HepG2 (cell line): ENCODE data around the gene CCND1. TPM values are rescaled to one million over a fixed set of nuclear protein-coding genes. Genes with fewer than 3 reads are reported as not detected.

Experiments used
- ARID2 ChIP-seq: sonication (generic); formaldehyde crosslinking; IDR thresholded peaks from 2 replicates; pipeline ENCODE4 v1.8.1; 2022; ENCODE audit warnings: mild to moderate bottlenecking, missing genetic modification reagents, borderline replicate concordance
- CBX5 ChIP-seq: sonication (generic); formaldehyde crosslinking; IDR thresholded peaks from 2 replicates; pipeline ENCODE4 v1.4.0; 2020; ENCODE audit warnings: missing genetic modification reagents, borderline replicate concordance
- CC2D1A ChIP-seq: sonication (generic); formaldehyde crosslinking; IDR thresholded peaks from 2 replicates; pipeline ENCODE4 v1.8.1; 2023; ENCODE audit warnings: mild to moderate bottlenecking, missing genetic modification reagents
- CCDC6 ChIP-seq: sonication (generic); formaldehyde crosslinking; IDR thresholded peaks from 2 replicates; pipeline ENCODE4 v1.8.1; 2022; ENCODE audit warnings: mild to moderate bottlenecking, missing genetic modification reagents, moderate library complexity
- EHMT2 ChIP-seq: fragments of 200-600 bp; sonication (generic); IDR thresholded peaks from 2 replicates; pipeline ENCODE4 v1.7.0; 2017; ENCODE audit warnings: antibody characterized with exemption, low read depth, low read length, borderline replicate concordance
- ELF1 ChIP-seq: sonication (generic); formaldehyde crosslinking; IDR thresholded peaks from 2 replicates; pipeline ENCODE4 v1.4.0; 2020; ENCODE audit warnings: missing genetic modification reagents
- GTF3A ChIP-seq: sonication (generic); formaldehyde crosslinking; conservative IDR thresholded peaks from 2 replicates; pipeline ENCODE4 v1.4.0; 2020; ENCODE audit warnings: mild to moderate bottlenecking, missing genetic modification reagents
- JUND ChIP-seq: sonication (generic); formaldehyde crosslinking; IDR thresholded peaks from 2 replicates; pipeline ENCODE4 v1.8.0; 2022; ENCODE audit warnings: mild to moderate bottlenecking, missing genetic modification reagents
- KDM4B ChIP-seq: sonication (generic); formaldehyde crosslinking; IDR thresholded peaks from 2 replicates; pipeline ENCODE4 v1.4.0; 2020; ENCODE audit warnings: missing genetic modification reagents
- PAWR ChIP-seq: sonication (generic); formaldehyde crosslinking; IDR thresholded peaks from 2 replicates; pipeline ENCODE4 v1.4.0; 2020; ENCODE audit warnings: missing genetic modification reagents, mild to moderate bottlenecking, borderline replicate concordance
- SCMH1 ChIP-seq: sonication (generic); formaldehyde crosslinking; IDR thresholded peaks from 2 replicates; pipeline ENCODE4 v1.9.0; 2021; ENCODE audit warnings: missing genetic modification reagents, mild to moderate bottlenecking, borderline replicate concordance
- SRY ChIP-seq: sonication (generic); formaldehyde crosslinking; IDR thresholded peaks from 2 replicates; pipeline ENCODE4 v1.8.0; 2022; ENCODE audit warnings: mild to moderate bottlenecking, missing genetic modification reagents
- TBX3 ChIP-seq: fragments of 450-650 bp; IDR thresholded peaks from 2 replicates; pipeline ENCODE4 v1.6.1; 2017; ENCODE audit warnings: antibody characterized with exemption, mild to moderate bottlenecking, inconsistent platforms, borderline replicate concordance
- TCF12 ChIP-seq, 2 experiments: fragments of 450-650 bp in 1 of 2; sonication (generic) in 1 of 2; formaldehyde crosslinking in 1 of 2; IDR thresholded peaks; 2 replicates each; pipeline versions ENCODE4 v1.6.1 to v1.8.0; 2017 to 2022; ENCODE audit warnings: antibody characterized with exemption in 1 of 2, mild to moderate bottlenecking in 1 of 2, missing genetic modification reagents in 1 of 2, moderate library complexity in 1 of 2
- THAP11 ChIP-seq: IDR thresholded peaks from 2 replicates; pipeline ENCODE4 v1.6.1; 2016; ENCODE audit warnings: missing biosample characterization, missing genetic modification reagents
- TRIM24 ChIP-seq: sonication (generic); formaldehyde crosslinking; IDR thresholded peaks from 2 replicates; pipeline ENCODE4 v1.8.0; 2022; ENCODE audit warnings: mild to moderate bottlenecking, missing genetic modification reagents
- ZMYM2 ChIP-seq: sonication (generic); formaldehyde crosslinking; IDR thresholded peaks from 2 replicates; pipeline ENCODE4 v1.8.0; 2022; ENCODE audit warnings: mild to moderate bottlenecking, missing genetic modification reagents
- ZMYM3 ChIP-seq: sonication (generic); formaldehyde crosslinking; IDR thresholded peaks from 2 replicates; pipeline ENCODE4 v1.5.1; 2020; ENCODE audit warnings: mild to moderate bottlenecking, missing genetic modification reagents
- ZNF160 ChIP-seq: sonication (generic); formaldehyde crosslinking; IDR thresholded peaks from 2 replicates; pipeline ENCODE4 v1.8.0; 2022; ENCODE audit warnings: mild to moderate bottlenecking, inconsistent platforms, missing genetic modification reagents
- ZNF224 ChIP-seq: sonication (generic); formaldehyde crosslinking; IDR thresholded peaks from 2 replicates; pipeline ENCODE4 v1.5.0; 2020; ENCODE audit warnings: mild to moderate bottlenecking, missing genetic modification reagents
- ZNF326 ChIP-seq: sonication (generic); formaldehyde crosslinking; IDR thresholded peaks from 2 replicates; pipeline ENCODE4 v1.4.0; 2020; ENCODE audit warnings: missing genetic modification reagents, borderline replicate concordance
- ZNF333 ChIP-seq: sonication (generic); formaldehyde crosslinking; IDR thresholded peaks from 2 replicates; pipeline ENCODE4 v1.4.0; 2020; ENCODE audit warnings: mild to moderate bottlenecking, missing genetic modification reagents, borderline replicate concordance
- ZNF598 ChIP-seq: sonication (generic); formaldehyde crosslinking; IDR thresholded peaks from 2 replicates; pipeline ENCODE4 v1.5.1; 2020; ENCODE audit warnings: mild to moderate bottlenecking, missing genetic modification reagents, borderline replicate concordance
- ZNF652 ChIP-seq: IDR thresholded peaks from 2 replicates; pipeline ENCODE4 v1.6.1; 2016; ENCODE audit warnings: low read depth, borderline replicate concordance
- ZNF768 ChIP-seq: sonication (generic); formaldehyde crosslinking; IDR thresholded peaks from 2 replicates; pipeline ENCODE4 v1.4.0; 2020; ENCODE audit warnings: missing genetic modification reagents
- ZNF781 ChIP-seq: sonication (generic); formaldehyde crosslinking; IDR thresholded peaks from 2 replicates; pipeline ENCODE4 v1.5.1; 2020; ENCODE audit warnings: borderline replicate concordance, mild to moderate bottlenecking, missing genetic modification reagents; ENCODE audit errors: not compliant biosample characterization
- ZNF839 ChIP-seq: sonication (generic); formaldehyde crosslinking; IDR thresholded peaks from 2 replicates; pipeline ENCODE4 v1.4.0; 2020; ENCODE audit warnings: missing genetic modification reagents, mild to moderate bottlenecking, borderline replicate concordance
- polyA plus RNA-seq, 8 experiments: library from polyadenylated mRNA; depleted of rRNA in 3 of 8; stranded (reverse) in 7 of 8; unstranded in 1 of 8; fragments of >200 nt; fragmentation: Illumina TruSeq in 4 of 8; extraction: Trizol in 4 of 8; gene quantifications; 2 replicates each; pipeline versions ENCODE4 v1.2.1 to v1.2.3, GENCODE V29; 2011 to 2016; ENCODE audit warnings: low read depth in 4 of 8, missing spikeins in 1 of 8, mixed read lengths in 1 of 8; ENCODE audit not compliant: insufficient read depth in 1 of 8
- total RNA-seq, 5 experiments: library from RNA; depleted of rRNA; stranded (reverse); fragments of >200 nt; fragmentation: Illumina TruSeq; extraction: Trizol; gene quantifications; 2 replicates each; pipeline ENCODE4 v1.2.3, GENCODE V29; 2016; ENCODE audit warnings: low read depth in 1 of 5
- TF ChIP-seq, protein P1 (sequence below): sonication (generic); formaldehyde crosslinking; IDR thresholded peaks from 2 replicates; pipeline ENCODE4 v1.4.0; 2020; ENCODE audit warnings: missing genetic modification reagents, borderline replicate concordance
- TF ChIP-seq, protein P2 (sequence below): sonication (generic); formaldehyde crosslinking; IDR thresholded peaks from 2 replicates; pipeline ENCODE4 v1.4.0; 2020; ENCODE audit warnings: mild to moderate bottlenecking, missing genetic modification reagents, borderline replicate concordance

CCND1 gene
- total and polyA plus RNA-seq, 2 of the 13 experiments (the other 11 are each of a cell fraction or from before 2014, with no cell fraction given) = 107 to 136 TPM

- TF ChIP-seq, protein P1, sequence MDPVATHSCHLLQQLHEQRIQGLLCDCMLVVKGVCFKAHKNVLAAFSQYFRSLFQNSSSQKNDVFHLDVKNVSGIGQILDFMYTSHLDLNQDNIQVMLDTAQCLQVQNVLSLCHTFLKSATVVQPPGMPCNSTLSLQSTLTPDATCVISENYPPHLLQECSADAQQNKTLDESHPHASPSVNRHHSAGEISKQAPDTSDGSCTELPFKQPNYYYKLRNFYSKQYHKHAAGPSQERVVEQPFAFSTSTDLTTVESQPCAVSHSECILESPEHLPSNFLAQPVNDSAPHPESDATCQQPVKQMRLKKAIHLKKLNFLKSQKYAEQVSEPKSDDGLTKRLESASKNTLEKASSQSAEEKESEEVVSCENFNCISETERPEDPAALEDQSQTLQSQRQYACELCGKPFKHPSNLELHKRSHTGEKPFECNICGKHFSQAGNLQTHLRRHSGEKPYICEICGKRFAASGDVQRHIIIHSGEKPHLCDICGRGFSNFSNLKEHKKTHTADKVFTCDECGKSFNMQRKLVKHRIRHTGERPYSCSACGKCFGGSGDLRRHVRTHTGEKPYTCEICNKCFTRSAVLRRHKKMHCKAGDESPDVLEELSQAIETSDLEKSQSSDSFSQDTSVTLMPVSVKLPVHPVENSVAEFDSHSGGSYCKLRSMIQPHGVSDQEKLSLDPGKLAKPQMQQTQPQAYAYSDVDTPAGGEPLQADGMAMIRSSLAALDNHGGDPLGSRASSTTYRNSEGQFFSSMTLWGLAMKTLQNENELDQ (CRISPR knock-in tag) = no peak
- no peak for TF ChIP-seq CBX5 (CRISPR knock-in tag)
- TF ChIP-seq SCMH1 (CRISPR knock-in tag) = no peak
- no peak for TF ChIP-seq SRY (CRISPR knock-in tag)
- TF ChIP-seq ZNF160 = no peak
- no peak for TF ChIP-seq GTF3A (CRISPR knock-in tag)
- no peak for TF ChIP-seq ZNF839 (CRISPR knock-in tag)
- TF ChIP-seq ZNF326 (CRISPR knock-in tag) = no peak
- TF ChIP-seq JUND (CRISPR knock-in tag) = no peak
- TF ChIP-seq ZNF598 = no peak
- peak; percentile 50 for TF ChIP-seq ZMYM2 (CRISPR knock-in tag)
- no peak for TF ChIP-seq EHMT2
- no peak for TF ChIP-seq ZNF768 (CRISPR knock-in tag)
- TF ChIP-seq ZNF781 (CRISPR knock-in tag) = no peak
- no peak for TF ChIP-seq TBX3
- no peak for TF ChIP-seq ZNF333 (CRISPR knock-in tag)
- TF ChIP-seq THAP11 = no peak
- no peak for TF ChIP-seq TCF12 (IDR thresholded peaks at IDR 0.05)
- no peak for TF ChIP-seq TCF12 (CRISPR knock-in tag; IDR thresholded peaks at IDR 0.05)
- TF ChIP-seq ARID2 = no peak
- TF ChIP-seq, protein P2, sequence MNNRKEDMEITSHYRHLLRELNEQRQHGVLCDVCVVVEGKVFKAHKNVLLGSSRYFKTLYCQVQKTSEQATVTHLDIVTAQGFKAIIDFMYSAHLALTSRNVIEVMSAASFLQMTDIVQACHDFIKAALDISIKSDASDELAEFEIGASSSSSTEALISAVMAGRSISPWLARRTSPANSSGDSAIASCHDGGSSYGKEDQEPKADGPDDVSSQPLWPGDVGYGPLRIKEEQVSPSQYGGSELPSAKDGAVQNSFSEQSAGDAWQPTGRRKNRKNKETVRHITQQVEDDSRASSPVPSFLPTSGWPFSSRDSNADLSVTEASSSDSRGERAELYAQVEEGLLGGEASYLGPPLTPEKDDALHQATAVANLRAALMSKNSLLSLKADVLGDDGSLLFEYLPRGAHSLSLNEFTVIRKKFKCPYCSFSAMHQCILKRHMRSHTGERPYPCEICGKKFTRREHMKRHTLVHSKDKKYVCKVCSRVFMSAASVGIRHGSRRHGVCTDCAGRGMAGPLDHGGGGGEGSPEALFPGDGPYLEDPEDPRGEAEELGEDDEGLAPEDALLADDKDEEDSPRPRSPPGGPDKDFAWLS (CRISPR knock-in tag) = no peak
- TF ChIP-seq KDM4B (CRISPR knock-in tag) = no peak
- TF ChIP-seq CCDC6 (CRISPR knock-in tag) = no peak
- TF ChIP-seq ZNF652 (CRISPR knock-in tag) = no peak
- TF ChIP-seq ZNF224 (CRISPR knock-in tag) = no peak
- no peak for TF ChIP-seq PAWR
- TF ChIP-seq CC2D1A (CRISPR knock-in tag) = no peak
- peak; percentile 53; the same call in 1 of the 2 replicates for TF ChIP-seq ELF1 (CRISPR knock-in tag)
- peak; percentile 93 for TF ChIP-seq ZMYM3 (CRISPR knock-in tag)
- no peak for TF ChIP-seq TRIM24
Measured at GRCh38 chr11:69683764-69684333, 42.9 kb downstream of the CCND1 start (continued).
